NOMO-1 treated with DMSO at 0.1 percent for 48 hours (cell line): ENCODE measurements around the gene ITPR3.
"Not testable (repeated sequence)": the region's sequence is repeated elsewhere in the genome, so short reads cannot be mapped to it uniquely, and the experiment has no call there.

Experiments
- DNase-seq: peaks from one replicate; lab custom pipeline; 2025; ENCODE audit not compliant: unreplicated experiment; lab: John Stamatoyannopoulos, UW

The ITPR3 gene

DNA sequence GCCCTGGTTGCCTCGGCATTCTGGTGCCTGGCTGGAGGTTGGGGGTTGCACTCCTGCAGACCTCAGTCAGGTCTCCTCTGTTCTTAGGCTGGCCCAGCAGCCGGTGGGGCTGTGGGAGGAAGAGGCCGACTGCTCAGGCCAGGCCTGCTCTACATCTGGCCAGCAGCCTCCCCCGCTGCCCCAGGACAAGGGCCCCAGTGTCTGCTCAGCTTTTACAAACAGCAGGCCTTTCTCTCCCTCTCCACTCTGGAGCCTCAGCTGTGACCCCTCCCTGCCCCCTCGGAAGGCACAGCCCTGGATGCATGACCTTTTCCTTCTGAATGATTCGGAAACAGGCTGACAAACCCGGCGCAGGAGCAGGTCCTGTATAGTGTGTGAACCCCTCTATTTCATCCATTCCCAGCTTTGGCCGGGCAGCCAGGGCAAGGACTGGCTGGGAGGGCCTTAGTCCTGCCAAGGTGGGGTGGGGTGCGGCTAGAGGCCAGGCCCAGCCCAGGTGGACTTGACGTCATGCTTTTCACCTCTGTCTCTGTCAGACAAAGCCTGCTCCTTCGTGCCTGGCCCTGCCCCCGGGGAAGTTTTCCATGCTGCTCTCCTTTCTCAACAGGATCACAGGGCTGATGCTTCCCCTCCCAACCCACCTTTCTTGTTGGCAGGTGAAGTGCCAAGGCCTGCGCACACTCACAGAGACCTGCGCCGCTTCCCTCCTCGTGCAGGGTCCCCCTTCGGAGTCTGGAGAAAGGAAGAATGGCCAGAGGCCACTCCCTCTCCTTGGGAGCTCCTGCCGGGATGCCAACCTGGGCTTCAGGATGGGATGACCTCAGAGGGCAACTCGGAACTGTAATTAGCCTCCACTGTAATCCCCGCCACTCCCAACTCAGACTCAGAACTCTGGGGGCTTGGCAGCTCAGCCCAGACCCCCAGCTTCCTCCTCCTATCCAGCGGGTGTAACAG is 10.1 kb upstream of the ITPR3 start:
- DNase-seq: no peak

DNA sequence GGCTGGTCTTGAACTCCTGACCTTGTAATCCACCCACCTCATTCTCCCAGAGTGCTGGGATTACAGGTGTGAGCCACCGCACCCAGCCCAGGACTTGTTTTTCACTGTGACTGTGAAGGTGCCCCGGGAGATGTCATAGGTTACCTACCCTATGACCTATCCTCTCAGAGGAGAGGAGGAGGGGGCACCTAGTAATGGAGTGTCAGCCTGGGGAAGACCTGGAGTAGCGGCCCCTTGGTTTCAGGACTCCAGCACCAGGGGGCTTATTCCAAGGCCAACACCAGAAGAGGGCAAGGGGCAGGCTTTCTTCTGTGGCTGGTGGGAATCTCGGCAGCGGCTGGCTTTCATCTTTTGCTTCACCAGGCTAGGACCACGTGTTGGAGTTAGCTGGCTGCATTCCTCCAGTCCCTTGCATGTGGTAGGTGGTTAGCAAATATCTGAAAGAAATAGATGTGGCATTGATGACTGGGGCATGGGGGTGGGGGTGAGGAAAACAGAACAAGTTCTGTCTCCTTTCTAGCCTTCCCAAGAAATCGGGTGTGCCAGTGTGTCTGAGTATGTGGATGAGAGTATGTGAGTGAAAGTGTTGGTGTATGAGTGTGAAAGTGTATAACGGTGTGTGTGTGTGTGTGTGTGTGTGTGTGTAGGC is 7.9 kb upstream of the ITPR3 start:
- no peak for DNase-seq

DNA sequence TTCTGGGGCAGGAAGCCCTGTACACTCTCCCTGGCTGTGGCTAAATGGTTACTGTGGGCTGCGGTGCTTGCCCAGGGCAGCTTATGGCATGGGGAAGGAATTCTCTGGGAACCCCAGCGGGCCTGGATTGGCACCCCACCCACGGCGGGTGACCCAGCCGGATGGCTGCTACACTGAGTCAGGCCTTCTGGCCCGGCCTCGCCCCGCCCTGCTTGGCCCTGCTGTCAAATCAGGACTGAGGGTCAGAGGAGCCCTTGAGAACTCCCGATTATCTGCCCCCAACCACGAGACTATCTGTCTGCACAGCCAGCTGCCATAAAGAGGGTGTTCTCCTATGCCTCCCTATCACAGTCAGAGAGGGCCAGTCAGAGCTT is 7.3 kb upstream of the ITPR3 start:
- no peak for DNase-seq

DNA sequence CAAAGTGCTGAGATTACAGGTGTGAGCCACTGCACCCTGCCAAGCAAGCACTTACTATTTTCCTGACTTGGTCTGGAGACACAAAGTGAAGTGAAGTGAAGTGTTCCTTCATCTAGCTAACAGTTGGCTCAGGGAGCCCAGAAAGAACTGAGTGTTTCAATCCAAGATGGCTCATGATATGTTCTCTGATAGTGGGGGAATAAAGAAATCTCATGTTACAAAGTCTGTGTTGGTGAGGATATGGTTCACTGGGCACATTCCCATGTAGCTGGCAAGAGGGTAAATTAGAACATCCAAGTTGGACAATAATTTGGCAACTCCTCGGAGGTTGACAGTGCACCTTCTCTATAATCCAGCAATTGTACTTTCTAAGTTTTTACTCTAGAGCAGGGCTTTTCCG is 5.0 kb upstream of the ITPR3 start:
- no peak for DNase-seq

DNA sequence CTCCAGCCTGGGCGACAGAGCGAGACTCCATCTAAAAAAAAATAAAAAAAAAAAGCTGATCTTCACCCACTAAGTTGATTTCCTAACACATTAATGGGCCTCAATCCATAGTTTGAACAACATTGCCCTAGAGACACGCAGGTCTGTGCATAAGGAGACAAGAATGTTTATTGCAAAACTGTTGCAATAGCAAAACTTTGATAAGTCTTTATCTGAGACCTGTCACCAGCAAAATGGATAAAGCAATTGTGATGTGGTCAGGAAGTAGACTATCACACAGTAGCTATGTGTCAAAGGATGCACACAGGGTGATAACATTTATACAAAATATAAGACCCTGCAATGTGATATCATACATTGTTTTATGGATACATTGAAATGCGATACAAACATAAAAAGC is 4.2 kb upstream of the ITPR3 start:
- DNase-seq: no peak

DNA sequence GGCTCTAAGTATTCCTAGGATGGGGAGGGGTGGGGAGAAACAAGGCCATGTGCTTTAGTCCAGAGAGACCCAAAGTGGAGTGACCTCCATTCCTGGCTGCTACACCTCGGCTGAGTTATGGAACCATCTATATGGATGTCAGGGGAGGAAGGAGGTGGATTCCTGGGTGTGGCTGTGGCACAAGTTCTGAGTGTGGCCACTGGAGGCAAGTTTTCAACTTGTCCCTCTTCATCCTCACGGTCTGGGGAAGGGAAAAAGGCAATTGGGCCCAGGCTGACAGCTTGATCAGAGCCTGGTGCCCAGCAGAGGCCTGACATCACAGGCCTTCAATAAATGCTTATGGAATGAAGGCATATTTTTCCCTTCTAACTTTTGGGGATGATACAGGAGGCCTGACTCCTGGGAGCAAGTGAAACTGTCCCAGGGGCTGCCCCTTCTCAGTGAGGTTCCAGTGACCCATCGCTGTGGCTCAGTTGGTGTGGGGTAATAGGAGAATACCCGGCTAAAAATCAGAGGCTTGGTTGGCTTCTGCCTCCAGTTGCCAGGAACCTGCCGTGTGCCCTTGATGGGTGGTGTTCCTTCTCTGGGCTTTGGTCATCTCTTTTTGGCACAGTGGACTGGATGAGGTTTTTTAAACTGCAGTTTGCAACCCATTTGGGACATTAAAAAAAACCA is 1.8 kb upstream of the ITPR3 start:
- DNase-seq: no peak

DNA sequence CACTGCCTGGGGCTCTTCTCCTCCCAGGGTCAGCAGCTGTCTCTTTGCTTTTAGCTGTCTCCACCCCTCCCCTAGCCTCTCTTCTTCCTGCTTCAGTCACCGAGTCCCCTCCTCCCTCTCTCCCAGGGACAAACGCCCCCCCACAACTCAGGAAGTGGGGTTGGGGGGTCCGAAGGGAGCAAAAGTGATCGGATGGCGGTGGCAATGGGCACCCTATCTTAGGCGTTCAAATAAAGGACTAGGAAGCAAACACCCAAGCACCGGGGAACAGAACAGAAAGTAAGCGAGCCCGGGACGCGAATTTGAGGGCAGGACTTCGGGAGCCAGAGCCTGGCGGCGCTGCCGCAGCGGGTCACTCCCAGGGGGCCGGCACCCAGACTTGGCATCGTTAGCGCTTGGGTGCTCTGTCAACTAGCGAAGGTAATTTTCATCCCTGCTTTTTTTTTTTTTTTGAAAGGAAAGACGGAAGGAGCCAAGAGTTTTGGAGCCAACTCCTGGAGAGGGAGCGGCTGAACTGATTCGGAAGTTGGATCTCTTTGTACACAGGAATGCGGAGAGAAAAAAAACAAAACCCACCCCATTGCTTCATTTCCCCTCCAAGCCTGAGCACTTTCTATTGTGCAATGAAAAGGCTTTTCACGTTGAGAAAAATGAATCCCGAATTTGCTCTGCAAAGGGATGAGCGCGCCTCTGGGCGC is 815 bp upstream of the ITPR3 start:
- peak; percentile 34 for DNase-seq

DNA sequence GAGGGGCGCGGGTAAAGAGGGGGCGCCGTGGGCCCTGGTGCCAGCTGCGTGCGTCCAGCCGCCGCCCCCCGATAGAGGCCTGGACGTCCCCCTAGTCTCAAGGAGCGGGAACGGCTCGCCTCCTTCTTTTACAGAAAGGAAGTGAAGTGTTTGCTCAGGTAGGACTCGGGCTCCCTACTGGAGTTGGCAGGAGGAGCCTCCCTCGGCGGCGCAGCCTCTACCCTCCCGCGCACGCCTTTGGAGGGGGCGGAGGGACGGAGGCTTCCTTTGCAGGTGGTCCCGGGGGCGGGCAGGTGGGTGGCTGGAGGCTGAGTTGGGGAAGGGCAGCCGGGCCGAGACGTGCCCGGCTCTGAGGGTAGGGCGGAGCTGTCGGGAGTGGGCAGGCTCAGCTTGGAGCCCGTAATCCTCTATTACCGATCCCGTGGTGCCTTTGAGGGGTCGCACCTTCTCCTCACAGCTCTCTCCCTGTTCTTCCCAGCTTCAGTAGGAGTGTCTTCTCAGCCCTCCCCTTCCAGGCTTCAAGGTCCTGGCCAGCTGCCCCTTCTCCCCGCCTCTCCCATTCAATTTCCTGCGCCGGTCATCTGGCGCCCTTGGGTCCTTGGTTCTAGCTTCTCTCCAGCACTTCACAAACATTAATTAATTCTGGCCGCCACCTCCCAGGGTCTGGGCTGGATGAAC is 728 bp downstream of the ITPR3 start:
- peak; percentile 6 for DNase-seq

DNA sequence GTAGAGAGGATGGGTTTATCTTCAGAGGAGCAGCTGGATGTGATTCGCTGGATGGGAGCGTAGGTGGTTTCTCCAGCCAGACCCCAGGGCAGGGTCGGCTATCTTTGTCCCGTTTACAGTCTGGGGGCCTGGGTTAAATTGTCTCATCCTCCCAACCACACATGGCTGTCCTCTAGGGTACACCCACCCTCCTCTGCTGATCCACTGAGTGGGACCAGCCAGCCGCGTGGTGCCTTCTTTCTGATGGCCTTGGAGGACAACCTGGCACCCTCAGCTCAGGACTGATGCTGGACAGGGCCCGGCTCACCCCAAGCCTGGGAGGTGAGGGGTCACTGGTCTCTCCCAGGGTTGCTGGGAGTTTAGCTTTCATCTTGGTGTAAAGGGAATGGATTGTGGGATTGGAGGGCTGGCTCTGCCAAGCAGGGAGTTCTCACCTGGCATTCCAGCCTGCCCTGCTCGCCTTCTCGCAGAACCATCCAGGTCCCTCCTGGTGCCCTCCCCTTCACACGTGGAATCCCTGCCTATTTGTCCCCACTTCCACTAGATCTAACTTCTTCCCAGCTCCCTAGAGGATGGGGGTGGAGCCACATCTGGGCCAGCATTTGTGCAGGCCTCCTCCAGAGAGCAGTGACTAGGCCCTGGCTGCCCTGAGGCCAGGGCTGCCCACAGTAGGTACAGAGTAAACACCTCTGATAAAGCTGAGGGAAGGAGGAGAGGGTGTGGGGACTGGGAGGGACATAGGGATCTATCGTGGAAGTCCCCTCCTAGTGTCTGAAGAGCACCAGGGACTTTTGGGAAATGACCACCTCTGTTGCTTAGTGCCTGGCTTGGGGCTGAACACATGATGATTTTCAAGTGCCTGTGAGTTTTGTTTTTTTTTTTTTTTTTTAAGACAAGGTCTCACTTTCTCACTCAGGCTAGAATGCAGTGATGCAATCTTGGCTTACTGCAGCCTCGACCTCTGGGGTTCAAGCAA is 1.6 kb downstream of the ITPR3 start:
- DNase-seq: no peak

DNA sequence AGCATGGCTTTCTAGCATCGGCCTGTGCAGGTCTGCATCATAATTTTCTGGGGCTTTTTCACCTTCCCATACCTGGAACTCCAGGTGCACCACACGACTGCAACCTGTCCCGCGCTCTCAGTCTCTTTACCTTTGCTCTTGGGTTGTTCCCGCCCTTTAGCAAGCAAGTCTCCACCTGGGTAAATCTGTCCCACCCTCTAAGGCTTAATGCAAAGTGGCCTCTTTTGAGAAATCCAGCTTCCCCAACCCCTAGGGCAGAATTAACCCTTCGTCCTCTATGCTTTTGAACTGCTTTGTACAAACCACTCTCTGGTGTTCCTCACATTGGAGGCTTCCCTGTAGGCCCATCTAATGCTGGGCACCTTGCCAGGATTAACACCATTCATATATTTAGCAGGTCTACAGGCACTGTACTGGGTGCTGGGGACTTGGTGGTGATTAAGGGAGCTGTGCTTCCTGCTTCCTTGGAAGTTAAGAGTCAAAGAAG is 2.8 kb downstream of the ITPR3 start:
- DNase-seq: no peak

DNA sequence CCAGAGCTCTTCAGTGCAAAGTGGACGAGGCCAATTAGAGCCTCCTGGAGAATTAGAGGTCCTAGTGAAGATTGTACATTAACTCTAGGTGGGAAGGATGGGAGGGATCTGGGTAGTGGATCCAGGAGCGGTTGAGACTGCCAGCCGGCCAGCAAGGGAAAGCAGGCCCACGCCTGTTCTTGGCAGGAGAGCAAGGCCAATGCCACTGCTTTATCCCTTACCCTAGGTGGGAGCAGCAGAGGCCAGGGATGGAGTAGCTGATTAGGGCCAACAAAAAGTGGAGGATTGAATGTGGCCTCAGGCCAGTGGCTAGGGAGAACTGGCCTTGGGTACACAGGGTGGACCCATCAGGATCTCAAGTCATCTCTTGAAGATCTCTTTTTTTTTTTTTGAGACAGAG is 3.7 kb downstream of the ITPR3 start:
- DNase-seq: no peak

DNA sequence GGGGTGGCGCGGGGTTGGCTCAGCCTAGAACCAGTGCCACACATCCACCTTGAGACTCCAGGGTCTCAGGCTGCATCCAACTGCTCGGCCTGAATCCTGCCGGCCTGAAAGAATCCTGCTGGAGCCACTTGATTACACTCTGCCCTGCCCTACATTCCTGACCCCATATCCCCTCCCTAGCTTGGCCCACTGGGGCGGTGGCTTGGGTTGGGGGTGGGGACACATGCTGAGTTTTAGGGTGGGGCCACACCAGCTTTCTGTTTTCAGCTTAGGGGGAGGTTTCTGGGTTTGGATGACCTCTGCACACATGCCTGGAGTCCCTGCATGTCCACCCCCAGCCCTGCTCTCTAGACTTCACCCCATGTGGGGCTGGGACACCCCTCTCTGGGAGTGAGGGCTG is 6.8 kb downstream of the ITPR3 start:
- DNase-seq: no peak

DNA sequence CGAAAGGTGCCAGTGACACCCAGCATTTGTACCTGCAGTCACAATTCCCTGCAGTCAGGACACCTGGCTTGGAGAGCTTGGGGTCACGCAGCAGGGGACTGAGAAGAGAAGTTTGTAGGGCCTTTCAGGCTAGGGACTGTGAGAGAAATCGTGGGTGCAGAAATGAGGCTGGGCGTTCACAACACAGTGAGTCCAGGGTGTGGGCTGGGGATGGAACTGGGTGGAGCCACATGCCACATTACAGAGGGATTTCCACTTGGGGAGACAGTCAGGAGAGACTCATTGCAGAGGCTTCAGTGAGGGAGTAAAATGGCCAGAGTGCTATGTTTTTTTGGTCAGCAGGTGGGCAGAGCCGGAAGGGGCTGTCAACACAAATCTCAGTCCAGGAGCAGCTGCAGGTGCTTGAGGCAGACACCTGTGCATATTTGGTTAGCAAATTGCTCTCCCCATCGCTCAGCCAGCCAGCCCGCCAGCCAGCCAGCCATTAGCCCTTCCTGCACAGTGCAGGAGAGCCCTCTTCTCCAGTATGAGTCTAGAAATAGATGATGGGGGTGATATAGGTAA is 7.4 kb downstream of the ITPR3 start:
- no peak for DNase-seq

DNA sequence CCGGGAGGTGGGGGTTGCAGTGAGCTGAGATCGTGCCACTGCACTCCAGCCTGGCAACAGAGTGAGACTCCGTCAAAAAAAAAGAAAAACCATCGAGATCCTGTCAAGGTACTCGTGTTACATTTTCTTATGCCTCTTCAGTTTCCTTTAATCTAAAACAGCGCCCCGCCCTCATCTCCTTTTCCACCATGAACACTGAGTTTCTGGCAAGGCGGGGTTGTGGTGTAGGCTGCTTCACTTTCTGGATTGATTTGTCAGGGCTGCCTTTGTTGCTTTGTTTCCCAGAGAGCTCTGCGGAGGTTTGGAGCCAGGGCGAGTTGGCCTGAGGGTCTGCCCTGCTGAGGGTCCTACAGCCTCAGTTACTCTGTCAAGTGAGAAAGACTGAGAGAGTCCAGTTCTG is 8.9 kb downstream of the ITPR3 start:
- DNase-seq: no peak

DNA sequence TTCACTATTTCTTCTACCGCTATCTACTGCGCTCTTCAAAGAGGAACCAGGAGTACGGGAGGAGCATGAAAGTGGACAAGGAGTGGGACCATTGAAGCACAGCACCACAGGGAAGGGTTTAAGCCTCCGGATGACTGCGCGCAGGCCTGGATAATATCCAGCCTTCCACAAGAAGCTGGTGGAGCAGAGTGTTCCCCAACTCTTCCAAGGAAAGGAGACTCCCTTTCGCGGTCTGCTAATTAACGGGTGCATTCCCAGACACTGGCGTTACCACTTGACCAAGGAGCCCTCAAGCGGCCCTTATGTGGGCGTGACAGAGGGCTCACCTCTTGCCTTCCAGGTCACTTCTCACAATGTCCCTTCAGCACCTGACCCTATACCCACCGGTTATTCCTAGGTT is 10.4 kb downstream of the ITPR3 start:
- DNase-seq: not testable (repeated sequence)

DNA sequence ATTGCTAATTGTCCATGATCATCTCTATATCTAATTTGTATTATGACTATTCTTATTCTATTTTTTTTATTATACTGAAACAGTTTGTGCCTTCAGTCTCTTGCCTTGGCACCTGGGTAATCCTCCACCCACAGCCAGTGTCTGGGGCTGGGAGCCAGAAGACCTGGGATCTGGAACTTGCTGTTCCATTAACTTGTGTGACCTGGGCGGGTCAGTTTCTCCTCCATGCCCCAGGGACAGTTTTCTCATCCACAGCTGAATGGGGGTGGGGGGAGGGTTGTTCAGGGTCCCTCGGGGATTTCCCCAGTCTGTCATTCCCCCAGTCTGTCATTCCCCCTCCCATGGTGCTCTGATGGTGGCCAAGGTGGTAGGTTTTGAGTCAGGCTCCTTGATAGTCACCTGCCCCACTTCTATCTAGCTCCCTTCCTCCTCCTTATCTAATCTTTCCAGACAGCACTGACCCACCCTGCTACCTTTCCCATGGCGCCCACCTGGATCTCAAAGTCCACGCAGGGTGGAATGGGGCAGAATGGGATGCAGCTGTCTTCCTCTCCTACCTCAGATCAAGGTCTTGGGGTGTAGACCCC is 10.9 kb downstream of the ITPR3 start:
- DNase-seq: no peak

DNA sequence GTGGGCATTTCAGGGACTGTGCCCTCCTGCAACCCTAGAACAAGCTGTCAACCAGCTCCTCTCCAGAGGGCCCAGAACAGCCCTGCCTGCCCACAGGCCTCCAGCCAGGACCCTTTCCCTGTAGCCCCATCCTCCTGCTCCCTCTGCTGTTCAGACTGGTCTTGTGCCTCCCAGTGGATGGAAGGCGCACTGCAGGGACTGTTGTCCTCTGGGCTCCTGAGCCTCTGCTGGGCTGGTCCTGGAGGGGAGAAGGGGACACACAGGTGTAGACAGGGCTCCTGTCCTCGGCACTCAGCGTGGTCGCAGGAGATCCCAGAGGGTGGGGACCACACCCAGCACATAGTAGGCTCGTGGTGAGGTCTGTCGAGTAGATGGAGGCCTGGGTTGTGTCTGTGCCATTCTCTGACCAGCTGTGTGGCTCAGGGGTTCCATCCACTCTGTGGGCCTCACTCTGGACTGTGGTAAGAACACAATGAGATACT is 11.5 kb downstream of the ITPR3 start:
- DNase-seq: peak; percentile 9

DNA sequence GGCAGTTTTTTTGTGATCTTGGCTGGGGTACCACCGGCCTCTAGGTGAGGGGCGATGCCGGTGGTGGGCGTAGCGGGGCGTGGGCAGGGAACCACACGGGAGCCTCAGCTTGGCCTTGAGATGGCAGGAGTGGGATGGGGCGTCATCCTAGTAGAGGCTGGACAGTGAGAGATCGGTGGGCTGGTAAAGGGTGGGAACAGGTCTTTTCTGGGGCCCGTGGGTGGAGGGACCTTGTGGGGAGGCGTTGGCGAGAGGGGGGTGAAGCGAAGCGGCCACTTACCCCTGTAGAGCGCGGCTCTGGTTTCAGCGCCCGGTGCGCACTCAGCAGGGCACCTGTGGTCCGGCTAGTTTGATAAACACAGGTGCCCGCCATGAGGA is 12.0 kb downstream of the ITPR3 start:
- DNase-seq: no peak
